Prostate gland (tissue), 2 donors: ENCODE data around the gene TMEM267. TPM values are rescaled to one million over a fixed set of nuclear protein-coding genes. Genes with fewer than 3 reads are reported as not detected.
"Not testable (repeated sequence)": the region's sequence is repeated elsewhere in the genome, so short reads cannot be mapped to it uniquely, and the experiment has no call there.

Experiments
- DNase-seq: peaks from one replicate; pipeline ENCODE4 v3.0.0-alpha.2; 2019; ENCODE audit warnings: low spot score
- H3K27ac ChIP-seq, 2 donors: fragments of 200-600 bp; sonication (generic); 2 replicates each; pipeline ENCODE4 v1.5.1; 2017 to 2019
- H3K27me3 ChIP-seq: fragments of 200-600 bp; sonication (generic); replicated peaks from 2 replicates; pipeline ENCODE4 v1.5.1; 2019; ENCODE audit not compliant: insufficient read depth
- H3K36me3 ChIP-seq, 2 donors: fragments of 200-600 bp; sonication (generic); 1 replicate in 1 of 2; 2 replicates in 1 of 2; pipeline versions ENCODE4 v1.5.1 to v1.8.1; 2017 to 2019
- H3K4me1 ChIP-seq: fragments of 200-600 bp; sonication (generic); replicated peaks from 2 replicates; pipeline ENCODE4 v1.5.1; 2019
- H3K4me3 ChIP-seq, 2 donors: fragments of 200-600 bp; sonication (generic); 2 replicates each; pipeline ENCODE4 v1.5.1; 2017 to 2019
- H3K9me3 ChIP-seq: fragments of 200-600 bp; sonication (generic); 2 replicates; pipeline ENCODE4 v1.5.1; 2017
- POLR2A ChIP-seq: fragments of 450-650 bp; IDR thresholded peaks from one replicate; pipeline ENCODE4 v1.6.1; 2016; ENCODE audit warnings: antibody characterized with exemption, mild to moderate bottlenecking
- POLR2AphosphoS5 ChIP-seq: sonication (generic); formaldehyde crosslinking; IDR thresholded peaks from one replicate; pipeline ENCODE4 v1.6.1; 2017; ENCODE audit warnings: antibody characterized with exemption
- WGBS: methylation state at CpG from one replicate; pipeline ENCODE4 v1.1.5; 2018; 5-methylcytosine and 5-hydroxymethylcytosine counted together
- intact Hi-C: fragments of 100-400 bp; cut with DNase I; formaldehyde crosslinking; loops from one replicate; pipeline ENCODE4 v1.14.2; 2022
- total RNA-seq, 2 donors: library from RNA; depleted of rRNA; stranded (reverse); fragments of >200 nt; gene quantifications; one replicate each; pipeline ENCODE4 v1.1.0, GENCODE V29; 2016
- TF ChIP-seq, protein P1 (sequence below), 4 experiments: fragments of 200-600 bp in 2 of 4; fragments of 450-650 bp in 2 of 4; sonication (generic) in 2 of 4; IDR thresholded peaks; 1 replicate in 3 of 4; 2 replicates in 1 of 4; pipeline ENCODE4 v1.5.1; 2016 to 2019; ENCODE audit warnings: antibody characterized with exemption in 4 of 4, mild to moderate bottlenecking in 2 of 4, moderate library complexity in 2 of 4

The TMEM267 gene
- total RNA-seq, 2 donors from 2014 or later, result 11.8 to 14.9 TPM

DNA sequence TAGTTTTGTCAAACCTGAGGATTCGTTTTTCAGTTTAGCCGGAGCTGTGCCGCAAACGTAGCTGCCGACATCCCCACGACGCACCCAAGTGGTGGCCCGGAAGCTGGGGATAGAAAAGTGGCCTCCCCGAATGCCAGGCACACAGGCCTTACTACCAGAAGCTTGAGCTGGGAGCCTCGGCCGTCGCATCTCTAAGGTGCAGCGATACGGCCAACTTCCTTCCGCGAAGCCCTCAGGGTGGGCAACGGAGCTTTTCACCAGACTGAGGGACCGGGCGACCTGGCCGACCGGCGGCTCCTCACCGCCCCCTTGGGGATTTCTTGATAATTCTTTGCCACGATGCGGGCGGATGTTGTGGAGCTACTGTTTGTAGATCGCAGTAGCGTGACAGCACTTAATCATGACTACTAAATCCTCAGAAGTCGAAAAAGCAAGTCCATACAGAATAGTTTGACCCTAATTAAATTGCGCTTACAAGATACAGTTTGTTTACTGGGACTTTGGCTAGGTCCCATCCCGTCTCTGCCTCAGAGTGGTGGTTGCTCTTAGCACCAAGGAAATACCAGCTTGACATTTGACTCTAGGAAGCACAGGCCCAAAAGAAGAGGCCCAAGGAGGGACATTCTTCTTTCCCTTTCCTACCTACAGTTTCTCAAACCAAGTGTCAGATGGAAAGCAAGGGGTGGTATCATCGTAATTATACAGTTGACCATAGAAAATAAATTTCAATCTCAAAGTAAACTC, 613 bp upstream of the TMEM267 start:
- Histone ChIP-seq H3K4me3 (peak overlapping the region; percentile 76 to 93), H3K36me3 (no peaks in the 10 kb centered on the region), H3K4me1 (no peaks in the 10 kb centered on the region), H3K9me3 (no peaks in the 10 kb centered on the region), H3K27ac (peak overlapping the region; percentile 95 to 96), H3K27me3 (no peaks in the 10 kb centered on the region)
- intact Hi-C loops, result loop anchor here (5.0 to 10.0 kb wide), 4 partner anchors 33 to 377 kb away; partner anchors contain the start of genes C5orf34 and HMGCS1
- peak; percentile 81 for DNase-seq
- TF ChIP-seq POLR2AphosphoS5 (peak; percentile 6), POLR2A (no peak)
- TF ChIP-seq, protein P1, sequence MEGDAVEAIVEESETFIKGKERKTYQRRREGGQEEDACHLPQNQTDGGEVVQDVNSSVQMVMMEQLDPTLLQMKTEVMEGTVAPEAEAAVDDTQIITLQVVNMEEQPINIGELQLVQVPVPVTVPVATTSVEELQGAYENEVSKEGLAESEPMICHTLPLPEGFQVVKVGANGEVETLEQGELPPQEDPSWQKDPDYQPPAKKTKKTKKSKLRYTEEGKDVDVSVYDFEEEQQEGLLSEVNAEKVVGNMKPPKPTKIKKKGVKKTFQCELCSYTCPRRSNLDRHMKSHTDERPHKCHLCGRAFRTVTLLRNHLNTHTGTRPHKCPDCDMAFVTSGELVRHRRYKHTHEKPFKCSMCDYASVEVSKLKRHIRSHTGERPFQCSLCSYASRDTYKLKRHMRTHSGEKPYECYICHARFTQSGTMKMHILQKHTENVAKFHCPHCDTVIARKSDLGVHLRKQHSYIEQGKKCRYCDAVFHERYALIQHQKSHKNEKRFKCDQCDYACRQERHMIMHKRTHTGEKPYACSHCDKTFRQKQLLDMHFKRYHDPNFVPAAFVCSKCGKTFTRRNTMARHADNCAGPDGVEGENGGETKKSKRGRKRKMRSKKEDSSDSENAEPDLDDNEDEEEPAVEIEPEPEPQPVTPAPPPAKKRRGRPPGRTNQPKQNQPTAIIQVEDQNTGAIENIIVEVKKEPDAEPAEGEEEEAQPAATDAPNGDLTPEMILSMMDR (IDR thresholded peaks at IDR 0.05), result peak; percentile 52 to 81 (median 74)
- 3% methylated on average over 32 of the region's 32 CpGs for WGBS

DNA sequence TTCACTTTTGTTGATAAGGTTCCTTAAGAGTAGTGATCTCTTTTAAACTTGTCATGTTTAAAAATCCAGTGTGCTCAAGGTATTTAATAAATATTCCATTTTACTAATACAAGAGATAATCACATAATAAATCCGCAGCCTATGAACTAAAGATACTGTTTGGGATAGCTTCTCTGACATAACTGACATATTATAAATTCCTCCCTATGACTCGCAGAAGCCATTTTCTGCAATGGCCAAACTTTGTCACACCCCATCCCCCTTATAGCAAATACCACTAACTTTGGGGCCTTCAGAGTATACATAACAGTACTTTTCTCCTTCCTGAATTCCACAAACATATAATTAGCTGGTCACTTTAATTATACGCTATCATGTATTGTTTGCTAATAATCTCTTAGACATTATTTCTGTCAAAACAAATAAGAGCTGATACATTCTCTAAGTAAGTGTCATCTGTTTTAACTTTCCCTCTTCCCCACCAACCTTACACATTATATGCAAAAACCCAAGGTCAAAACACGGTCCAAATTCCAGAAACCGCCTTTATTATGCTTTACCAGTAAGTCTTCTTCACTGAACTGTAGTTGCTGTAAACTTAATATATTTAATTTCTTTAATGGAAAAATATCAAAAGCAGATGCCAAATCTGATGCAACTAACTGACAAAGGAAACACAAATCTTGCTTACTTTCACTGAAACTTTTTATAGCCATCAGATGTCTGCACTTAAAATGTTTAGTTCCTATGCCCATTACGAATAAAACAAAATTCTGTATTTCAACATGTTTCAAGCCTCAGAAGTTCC, 971 bp downstream of the TMEM267 start:
- H3K27me3 ChIP-seq, result no peaks in the 10 kb centered on the region
- 43% methylated on average over 6 of the region's 6 CpGs for WGBS
- H3K4me3 ChIP-seq, result peak overlapping the region; percentile 76 to 93
- no peaks in the 10 kb centered on the region for H3K4me1 ChIP-seq
- TF ChIP-seq POLR2AphosphoS5, result no peak
- TF ChIP-seq POLR2A, result no peak
- TF ChIP-seq, protein P1 (IDR thresholded peaks at IDR 0.05), result no peak
- H3K36me3 ChIP-seq, result no peaks in the 10 kb centered on the region
- DNase-seq, result no peak
- H3K27ac ChIP-seq, result peak overlapping the region; percentile 95 to 96
- no peaks in the 10 kb centered on the region for H3K9me3 ChIP-seq
- intact Hi-C loops, result loop anchor here (5.0 to 10.0 kb wide), 4 partner anchors 35 to 375 kb away; partner anchors contain the start of genes C5orf34 and HMGCS1

DNA sequence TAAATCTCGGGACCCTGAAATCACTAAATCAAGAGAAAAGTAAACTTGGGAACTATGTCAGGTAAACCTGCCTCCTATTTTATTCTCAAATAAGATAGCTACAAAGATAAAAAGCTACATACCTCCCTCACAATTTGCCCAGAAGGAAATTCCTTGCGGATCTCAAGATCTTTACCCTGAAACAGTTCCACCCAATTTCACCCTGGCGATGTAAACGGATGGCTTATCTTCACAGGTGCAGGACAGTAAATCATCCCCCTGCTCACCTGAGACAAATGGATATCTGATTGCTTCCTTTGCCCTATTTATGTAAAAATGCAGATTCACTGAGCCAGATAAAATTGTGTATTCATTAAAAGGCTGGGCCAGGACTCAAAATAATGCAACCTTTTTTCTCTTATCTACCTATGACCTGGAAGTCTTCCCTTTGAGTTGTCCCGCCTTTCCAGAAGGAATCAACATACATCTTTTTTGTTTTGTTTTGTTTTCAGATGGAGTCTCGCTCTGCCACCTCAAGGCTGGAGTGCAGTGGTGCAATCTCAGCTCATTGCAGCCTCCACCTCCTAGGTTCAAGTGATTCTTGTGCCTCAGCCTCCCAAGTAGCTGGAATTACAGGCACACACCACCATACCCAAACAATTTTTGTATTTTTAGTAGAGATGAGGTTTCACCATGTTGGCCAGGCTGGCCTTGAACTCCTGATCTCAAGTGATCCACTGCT, 13.8 kb downstream of the TMEM267 start:
- H3K4me3 ChIP-seq, result no peak overlapping the region
- no peak for DNase-seq
- H3K9me3 ChIP-seq, result no peaks in the 10 kb centered on the region
- 73% methylated on average over 6 of the region's 6 CpGs for WGBS
- H3K36me3 ChIP-seq, result no peaks in the 10 kb centered on the region
- no peaks in the 10 kb centered on the region for H3K4me1 ChIP-seq
- intact Hi-C loops, result no loop called here
- H3K27ac ChIP-seq, result no peak overlapping the region
- no peaks in the 10 kb centered on the region for H3K27me3 ChIP-seq
- TF ChIP-seq POLR2AphosphoS5, result no peak
- TF ChIP-seq POLR2A, result no peak
- TF ChIP-seq, protein P1 (IDR thresholded peaks at IDR 0.05), result no peak

DNA sequence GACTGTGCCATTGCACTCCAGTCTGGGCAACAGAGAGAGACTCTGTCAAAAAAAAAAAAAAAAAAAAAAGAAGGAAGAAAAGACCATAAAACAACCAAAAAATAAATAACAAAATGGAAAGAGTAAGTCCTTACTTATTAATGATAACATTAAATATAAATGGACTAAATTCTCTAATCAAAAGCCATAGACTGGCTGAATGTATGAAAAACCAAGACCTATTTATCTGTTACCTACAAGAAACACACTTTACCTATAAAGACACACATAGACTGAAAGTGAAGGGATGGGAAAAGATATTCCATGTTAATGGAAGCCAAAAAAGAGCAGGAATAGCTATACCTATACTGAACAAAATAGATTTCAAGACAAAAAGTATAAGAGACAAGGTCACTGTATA, 16.6 kb downstream of the TMEM267 start:
- no peak for TF ChIP-seq POLR2A
- TF ChIP-seq, protein P1 (IDR thresholded peaks at IDR 0.05), result no peak
- no peak for TF ChIP-seq POLR2AphosphoS5
- intact Hi-C loops, result no loop called here
- Histone ChIP-seq H3K4me1 (no peaks in the 10 kb centered on the region), H3K27me3 (no peaks in the 10 kb centered on the region), H3K4me3 (no peak overlapping the region), H3K9me3 (no peaks in the 10 kb centered on the region), H3K36me3 (no peaks in the 10 kb centered on the region), H3K27ac (no peak overlapping the region)
- DNase-seq, result no peak

DNA sequence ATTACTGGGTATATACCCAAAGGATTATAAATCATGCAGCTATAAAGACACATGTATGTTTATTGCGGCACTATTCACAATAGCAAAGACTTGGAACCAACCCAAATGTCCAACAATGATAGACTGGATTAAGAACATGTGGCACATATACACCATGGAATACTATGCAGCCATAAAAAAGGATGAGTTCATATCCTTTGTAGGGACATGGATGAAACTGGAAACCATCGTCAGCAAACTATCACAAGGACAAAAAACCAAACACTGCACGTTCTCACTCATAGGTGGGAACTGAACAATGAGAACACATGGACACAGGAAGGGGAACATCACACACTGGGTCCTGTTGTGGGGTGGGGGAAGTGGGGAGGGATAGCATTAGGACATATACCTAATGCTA, 18.2 kb downstream of the TMEM267 start:
- intact Hi-C loops, H3K27ac ChIP-seq, H3K36me3 ChIP-seq, H3K9me3 ChIP-seq, DNase-seq, H3K4me1 ChIP-seq, H3K27me3 ChIP-seq, H3K4me3 ChIP-seq: not testable (repeated sequence)
- WGBS, result 96% methylated on average over 3 of the region's 3 CpGs
